ENCODE data around the gene LCE3D. TPM values are rescaled to one million over a fixed set of nuclear protein-coding genes. Genes with fewer than 3 reads are reported as not detected.

LCE3D gene
- total and polyA plus RNA-seq, 2 of the 4 experiments (the other 2 are of a cell fraction), result not detected

- no peak overlapping the region for H3K4me2 ChIP-seq (ENCODE audit: low read depth, low read length)
- H3K9me1 ChIP-seq (ENCODE audit: insufficient read depth, low read length), result no peaks in the 10 kb centered on the region
- CTCF ChIA-PET, result no interaction called here
These were observed 43.0 kb upstream of the LCE3D start for GRCh38 chr1:152623203-152623844.

More at GRCh38 chr1:152623203-152623844, 43.0 kb upstream of the LCE3D start:
- no peak overlapping the region for H4K8ac ChIP-seq (ENCODE audit: low read depth in 2 of 2, low read length in 2 of 2)
- no TSS peak for BruUV-seq (replicated peaks)
- no peak overlapping the region for H4K91ac ChIP-seq (ENCODE audit: insufficient read depth, low read depth, low read length)
- no peak overlapping the region for H3K56ac ChIP-seq (ENCODE audit: extremely low read depth, insufficient read depth, low read length)
- no peak overlapping the region for H2AK9ac ChIP-seq (replicated peaks; ENCODE audit: low read depth, low read length, poor library complexity)
- WGBS, 2 experiments (ENCODE audit: extremely low coverage in 2 of 2, insufficient read length in 1 of 2), result 7% methylated on average over 9 of the region's 29 CpGs; no CpG with 5 or more reads in 1 of the 2 experiments
- H3K18ac ChIP-seq (ENCODE audit: low read depth, low read length), result no peak overlapping the region
- H3K9me3 ChIP-seq (ENCODE audit: control insufficient read depth, insufficient read depth, low read length), result peaks cover 3% of the 10 kb centered on the region
- ATAC-seq (ENCODE audit: low read depth) (no peak), DNase-seq (no peak)
- no peak overlapping the region for H3K27ac ChIP-seq (ENCODE audit: insufficient read depth, low read length)
- H2BK120ac ChIP-seq (ENCODE audit: low read depth, low read length), result no peak overlapping the region
- no peak overlapping the region for H3K4ac ChIP-seq (ENCODE audit: low read depth, low read length)
- no peak overlapping the region for H2BK20ac ChIP-seq (ENCODE audit: low read depth, low read length)
- H2AFZ ChIP-seq (replicated peaks; ENCODE audit: low read length, poor library complexity), result no peak overlapping the region
- no peaks in the 10 kb centered on the region for H3K4me1 ChIP-seq (ENCODE audit: control insufficient read depth, insufficient read depth, low read length)
- in situ Hi-C loops (cut with MboI; ENCODE audit: low sequenced_read_pairs), result loop anchor here (10.0 kb wide), 1 partner anchor 49 kb away; no protein-coding TSS in a partner anchor
- intact Hi-C loops (cut with micrococcal nuclease), result no loop called here
- H4K5ac ChIP-seq (ENCODE audit: low read depth, low read length), result no peak overlapping the region
- H3K23ac ChIP-seq (ENCODE audit: low read depth, low read length), result no peak overlapping the region
- H4K20me1 ChIP-seq (ENCODE audit: insufficient read depth, low read length), result no peaks in the 10 kb centered on the region
- no peak overlapping the region for H3K4me3 ChIP-seq (ENCODE audit: insufficient read depth, low read depth, low read length)
- no peak overlapping the region for H3K9ac ChIP-seq (ENCODE audit: low read depth, low read length)
- no peak overlapping the region for H2BK15ac ChIP-seq (ENCODE audit: low read depth, low read length)
- no peaks in the 10 kb centered on the region for H3K27me3 ChIP-seq (ENCODE audit: control insufficient read depth, insufficient read depth, low read length)
- no peak overlapping the region for H3K14ac ChIP-seq (replicated peaks; ENCODE audit: low read depth, low read length)
- dilution Hi-C loops (cut with HindIII; ENCODE audit: low sequenced_read_pairs, unreplicated experiment), result no loop called here
- TF ChIP-seq, protein P1, sequence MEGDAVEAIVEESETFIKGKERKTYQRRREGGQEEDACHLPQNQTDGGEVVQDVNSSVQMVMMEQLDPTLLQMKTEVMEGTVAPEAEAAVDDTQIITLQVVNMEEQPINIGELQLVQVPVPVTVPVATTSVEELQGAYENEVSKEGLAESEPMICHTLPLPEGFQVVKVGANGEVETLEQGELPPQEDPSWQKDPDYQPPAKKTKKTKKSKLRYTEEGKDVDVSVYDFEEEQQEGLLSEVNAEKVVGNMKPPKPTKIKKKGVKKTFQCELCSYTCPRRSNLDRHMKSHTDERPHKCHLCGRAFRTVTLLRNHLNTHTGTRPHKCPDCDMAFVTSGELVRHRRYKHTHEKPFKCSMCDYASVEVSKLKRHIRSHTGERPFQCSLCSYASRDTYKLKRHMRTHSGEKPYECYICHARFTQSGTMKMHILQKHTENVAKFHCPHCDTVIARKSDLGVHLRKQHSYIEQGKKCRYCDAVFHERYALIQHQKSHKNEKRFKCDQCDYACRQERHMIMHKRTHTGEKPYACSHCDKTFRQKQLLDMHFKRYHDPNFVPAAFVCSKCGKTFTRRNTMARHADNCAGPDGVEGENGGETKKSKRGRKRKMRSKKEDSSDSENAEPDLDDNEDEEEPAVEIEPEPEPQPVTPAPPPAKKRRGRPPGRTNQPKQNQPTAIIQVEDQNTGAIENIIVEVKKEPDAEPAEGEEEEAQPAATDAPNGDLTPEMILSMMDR (conservative IDR thresholded peaks at IDR 0.05; ENCODE audit: low read depth, low read length), result 0 out of 2 replicates have a peak, but pooled peaks have one; percentile 3
- no peak for TF ChIP-seq NFE2L2 (IDR thresholded peaks at IDR 0.05; ENCODE audit: low read depth, low read length)
- H3K79me1 ChIP-seq (ENCODE audit: low read depth in 1 of 2, low read length in 2 of 2), result no peaks in the 10 kb centered on the region
- POLR2A ChIA-PET (ENCODE audit: unreplicated experiment), result no interaction called here
- no peaks in the 10 kb centered on the region for H3K36me3 ChIP-seq (ENCODE audit: control insufficient read depth, insufficient read depth, low read length)
- H2AK5ac ChIP-seq (ENCODE audit: low read depth, low read length), result no peak overlapping the region
- no peak overlapping the region for H2BK5ac ChIP-seq (ENCODE audit: low read depth, low read length, poor library complexity, severe bottlenecking)
